ENCODE data around the gene GRIN2A. TPM values are rescaled to one million over a fixed set of nuclear protein-coding genes. Genes with fewer than 3 reads are reported as not detected.

Gene GRIN2A
- polyA plus RNA-seq, 2 of the 4 experiments (the other 2 are of a cell fraction): not detected

- Histone ChIP-seq H3K4me3 (no peak overlapping the region), H3K9me3 (no peaks in the 10 kb centered on the region), H3K4me2 (no peak overlapping the region), H3K27ac (no peak overlapping the region), H3K4me1 (no peaks in the 10 kb centered on the region)
- TF ChIP-seq CBX2 (IDR thresholded peaks at IDR 0.05; ENCODE audit: borderline replicate concordance, low read depth): no peak
- ATAC-seq: no peak
- FAIRE-seq: no peak
- no peak for DNase-seq (ENCODE audit: low read depth in 1 of 2, low spot score in 1 of 2)
- POLR2A ChIA-PET: no interaction called here
- WGBS (ENCODE audit: missing lambda C conversion rate): 3% methylated on average over 2 of the region's 2 CpGs
- CTCF ChIA-PET: no interaction called here
Measured at GRCh38 chr16:10001258-10001775, 180.9 kb downstream of the GRIN2A start.

GRCh38 chr16:9996221-9996620, 186.0 kb downstream of the GRIN2A start:
- H3K4me2 ChIP-seq: no peak overlapping the region
- FAIRE-seq (no peak), DNase-seq (ENCODE audit: low read depth in 1 of 2, low spot score in 1 of 2) (no peak), ATAC-seq (no peak)
- CTCF ChIA-PET: no interaction called here
- no peaks in the 10 kb centered on the region for H3K9me3 ChIP-seq
- TF ChIP-seq CTCF (IDR thresholded peaks at IDR 0.05): no peak
- TF ChIP-seq BHLHE40 (IDR thresholded peaks at IDR 0.05; ENCODE audit: low read depth, low read length): no peak
- TF ChIP-seq RNF2 (IDR thresholded peaks at IDR 0.05; ENCODE audit: borderline replicate concordance, low read depth): no peak
- no peak for TF ChIP-seq CHD4 (IDR thresholded peaks at IDR 0.05; ENCODE audit: borderline replicate concordance)
- TF ChIP-seq E2F6 (IDR thresholded peaks at IDR 0.05; ENCODE audit: borderline replicate concordance, low read depth): no peak
- TF ChIP-seq HOXB5 (CRISPR knock-in tag; IDR thresholded peaks at IDR 0.05): no peak
- H3K4me3 ChIP-seq: no peak overlapping the region
- POLR2A ChIA-PET: no interaction called here
- 3% methylated on average over 5 of the region's 5 CpGs for WGBS (ENCODE audit: missing lambda C conversion rate)
- H3K27ac ChIP-seq: no peak overlapping the region
- H3K4me1 ChIP-seq: no peaks in the 10 kb centered on the region

- H3K9me3 ChIP-seq: no peaks in the 10 kb centered on the region
- TF ChIP-seq MAZ (IDR thresholded peaks at IDR 0.05; ENCODE audit: borderline replicate concordance, low read depth, low read length) (no peak), JUNB (IDR thresholded peaks at IDR 0.05) (no peak), SMC3 (IDR thresholded peaks at IDR 0.05) (no peak), MAFK (IDR thresholded peaks at IDR 0.05; ENCODE audit: partially characterized antibody) (peak; percentile 13), ELK1 (IDR thresholded peaks at IDR 0.05; ENCODE audit: low read depth, low read length) (no peak), ESRRA (IDR thresholded peaks at IDR 0.05; ENCODE audit: borderline replicate concordance, low read length) (no peak)
- 27% methylated on average over 7 of the region's 7 CpGs for WGBS (ENCODE audit: missing lambda C conversion rate)
- H3K4me2 ChIP-seq: no peak overlapping the region
- no peak overlapping the region for H3K4me3 ChIP-seq
- POLR2A ChIA-PET: no interaction called here
- DNase-seq (ENCODE audit: low read depth in 1 of 2, low spot score in 1 of 2) (no peak), FAIRE-seq (no peak), ATAC-seq (no peak)
- H3K27ac ChIP-seq: no peak overlapping the region
- no peaks in the 10 kb centered on the region for H3K4me1 ChIP-seq
- CTCF ChIA-PET: no interaction called here
Measured at GRCh38 chr16:9992441-9992840, 189.8 kb downstream of the GRIN2A start.

- ATAC-seq: no peak
- TF ChIP-seq MYC (IDR thresholded peaks at IDR 0.05; ENCODE audit: borderline replicate concordance, low read length) (no peak), ZNF302 (CRISPR knock-in tag; IDR thresholded peaks at IDR 0.05) (no peak), KDM5A (IDR thresholded peaks at IDR 0.05) (no peak), HOXB13 (CRISPR knock-in tag; IDR thresholded peaks at IDR 0.05; ENCODE audit: low read depth) (no peak)
- Histone ChIP-seq H3K4me1 (no peaks in the 10 kb centered on the region), H3K4me3 (no peak overlapping the region), H3K9me3 (no peaks in the 10 kb centered on the region), H3K27ac (no peak overlapping the region), H3K4me2 (no peak overlapping the region)
- WGBS (ENCODE audit: missing lambda C conversion rate): 0% methylated on average over 1 of the region's 1 CpG
- no peak for DNase-seq (ENCODE audit: low read depth in 1 of 2, low spot score in 1 of 2)
- ChIA-PET POLR2A (no interaction called here), CTCF (no interaction called here)
- no peak for FAIRE-seq
Measured at GRCh38 chr16:9980981-9981380, 201.2 kb downstream of the GRIN2A start.
